Liver (tissue), 9 donors: ENCODE measurements around the gene TACR2. TPM values are rescaled to one million over a fixed set of nuclear protein-coding genes. Genes with fewer than 3 reads are reported as not detected.

Experiments used
- DNase-seq: peaks from one replicate; pipeline ENCODE4 v3.0.0-alpha.2; 2017; ENCODE audit warnings: low spot score
- H3K27ac ChIP-seq, 2 donors: one replicate each; pipeline ENCODE4 v1.7.0; 2013; ENCODE audit warnings: inconsistent platforms in 2 of 2, low read length in 2 of 2, control low read depth in 1 of 2, low read depth in 1 of 2, mild to moderate bottlenecking in 1 of 2
- H3K27me3 ChIP-seq, 4 donors: one replicate each; pipeline versions ENCODE4 v1.6.1 to v1.7.0; 2013; ENCODE audit warnings: low read length in 3 of 4, inconsistent platforms in 1 of 4, mild to moderate bottlenecking in 1 of 4, moderate library complexity in 1 of 4; ENCODE audit not compliant: control insufficient read depth in 4 of 4, insufficient read depth in 4 of 4
- H3K36me3 ChIP-seq, 4 donors: one replicate each; pipeline versions ENCODE4 v1.6.1 to v1.7.0; 2013; ENCODE audit warnings: low read length in 3 of 4, mild to moderate bottlenecking in 3 of 4, low read depth in 1 of 4, moderate library complexity in 1 of 4; ENCODE audit not compliant: control insufficient read depth in 4 of 4, insufficient read depth in 3 of 4
- H3K4me1 ChIP-seq, 4 donors: one replicate each; pipeline versions ENCODE4 v1.6.1 to v1.7.0; 2013; ENCODE audit warnings: low read length in 3 of 4, mild to moderate bottlenecking in 3 of 4, moderate library complexity in 1 of 4; ENCODE audit not compliant: control insufficient read depth in 4 of 4, insufficient read depth in 4 of 4
- H3K4me3 ChIP-seq, 3 donors: one replicate each; pipeline versions ENCODE4 v1.6.1 to v1.7.0; 2013; ENCODE audit warnings: low read length in 3 of 3, control low read depth in 1 of 3, low read depth in 1 of 3, mild to moderate bottlenecking in 1 of 3
- H3K9ac ChIP-seq, 2 donors: one replicate each; pipeline ENCODE4 v1.7.0; 2013; ENCODE audit warnings: low read length in 2 of 2, mild to moderate bottlenecking in 2 of 2, moderate library complexity in 2 of 2, control low read depth in 1 of 2, low read depth in 1 of 2
- H3K9me3 ChIP-seq, 4 donors: one replicate each; pipeline versions ENCODE4 v1.6.1 to v1.7.0; 2013; ENCODE audit warnings: low read length in 3 of 4; ENCODE audit not compliant: control insufficient read depth in 4 of 4
- EGR1 ChIP-seq, 2 donors: IDR thresholded peaks; 2 replicates each; pipeline ENCODE4 v1.6.1; 2016 to 2018; ENCODE audit warnings: antibody characterized with exemption in 2 of 2, low read depth in 2 of 2
- FOXA1 ChIP-seq: IDR thresholded peaks from 2 replicates; pipeline ENCODE4 v1.6.1; 2016; ENCODE audit warnings: antibody characterized with exemption
- FOXA2 ChIP-seq: IDR thresholded peaks from 2 replicates; pipeline ENCODE4 v1.6.1; 2016; ENCODE audit warnings: antibody characterized with exemption
- GABPA ChIP-seq, 2 donors: IDR thresholded peaks in 1 of 2; conservative IDR thresholded peaks in 1 of 2; 2 replicates each; pipeline ENCODE4 v1.6.1; 2016; ENCODE audit warnings: antibody characterized with exemption in 2 of 2, mild to moderate bottlenecking in 1 of 2, moderate library complexity in 1 of 2
- HNF4A ChIP-seq, 2 donors: conservative IDR thresholded peaks; 2 replicates each; pipeline ENCODE4 v1.6.1; 2016; ENCODE audit warnings: antibody characterized with exemption in 2 of 2, mild to moderate bottlenecking in 2 of 2
- HNF4G ChIP-seq: IDR thresholded peaks from 2 replicates; pipeline ENCODE4 v1.6.1; 2016; ENCODE audit warnings: antibody characterized with exemption
- JUND ChIP-seq, 2 donors: IDR thresholded peaks; 2 replicates each; pipeline ENCODE4 v1.6.1; 2016; ENCODE audit warnings: antibody characterized with exemption in 2 of 2
- NR2F2 ChIP-seq: IDR thresholded peaks from 2 replicates; pipeline ENCODE4 v1.6.1; 2016; ENCODE audit warnings: antibody characterized with exemption
- RAD21 ChIP-seq, 2 donors: IDR thresholded peaks; 2 replicates each; pipeline ENCODE4 v1.6.1; 2016; ENCODE audit warnings: antibody characterized with exemption in 2 of 2, mild to moderate bottlenecking in 2 of 2
- RXRA ChIP-seq, 2 donors: IDR thresholded peaks; 2 replicates each; pipeline ENCODE4 v1.6.1; 2017 to 2018; ENCODE audit warnings: antibody characterized with exemption in 2 of 2, mild to moderate bottlenecking in 1 of 2
- SP1 ChIP-seq: IDR thresholded peaks from 2 replicates; pipeline ENCODE4 v1.6.1; 2018; ENCODE audit warnings: antibody characterized with exemption, mild to moderate bottlenecking
- TAF1 ChIP-seq: conservative IDR thresholded peaks from 2 replicates; pipeline ENCODE4 v1.6.1; 2016; ENCODE audit warnings: antibody characterized with exemption, mild to moderate bottlenecking
- YY1 ChIP-seq: IDR thresholded peaks from 2 replicates; pipeline ENCODE4 v1.6.1; 2016; ENCODE audit warnings: antibody characterized with exemption, mild to moderate bottlenecking
- WGBS: extraction: QIAGEN DNeasy Blood & Tissue Kit; methylation state at CpG from one replicate; pipeline ENCODE4 v1.1.7; 2013; 5-methylcytosine and 5-hydroxymethylcytosine counted together
- polyA plus RNA-seq, 2 donors: library from polyadenylated mRNA; stranded (reverse) in 1 of 2; unstranded in 1 of 2; fragments of 200-250 nt in 1 of 2; fragments of >200 nt in 1 of 2; fragmentation: Nextera tagmentation in 1 of 2; extraction: Ambion mirVana in 1 of 2; gene quantifications; one replicate each; pipeline versions ENCODE4 v1.2.1 to v1.2.3, GENCODE V29; 2013 to 2015
- total RNA-seq, 2 donors: library from RNA; depleted of rRNA; stranded (reverse); fragments of >200 nt; gene quantifications; one replicate each; pipeline ENCODE4 v1.2.3, GENCODE V29; 2014
- TF ChIP-seq, protein P1 (sequence below): IDR thresholded peaks from 2 replicates; pipeline ENCODE4 v1.6.1; 2016; ENCODE audit warnings: antibody characterized with exemption
- TF ChIP-seq, protein P2 (sequence below): IDR thresholded peaks from 2 replicates; pipeline ENCODE4 v1.6.1; 2016; ENCODE audit warnings: antibody characterized with exemption, mild to moderate bottlenecking
- TF ChIP-seq, protein P3 (sequence below): IDR thresholded peaks from 2 replicates; pipeline ENCODE4 v1.6.1; 2016; ENCODE audit warnings: antibody characterized with exemption
- TF ChIP-seq, protein P4 (sequence below): fragments of 150-350 bp; IDR thresholded peaks from 2 replicates; pipeline ENCODE4 v1.5.1; 2017; ENCODE audit warnings: improper control_type of control experiment, low read depth, low read length; ENCODE audit not compliant: missing input control
- TF ChIP-seq, protein P5 (sequence below): IDR thresholded peaks from 2 replicates; pipeline ENCODE4 v1.6.1; 2016; ENCODE audit warnings: antibody characterized with exemption
- donor health status: healthy.
- donor health status: healthy.
- donor health status: healthy.
- donor health status: healthy.
- donor health status: healthy.

The TACR2 gene
- total and polyA plus RNA-seq, 4 donors, result 0.08 to 0.18 (median 0.12) TPM; not detected in 1

DNA sequence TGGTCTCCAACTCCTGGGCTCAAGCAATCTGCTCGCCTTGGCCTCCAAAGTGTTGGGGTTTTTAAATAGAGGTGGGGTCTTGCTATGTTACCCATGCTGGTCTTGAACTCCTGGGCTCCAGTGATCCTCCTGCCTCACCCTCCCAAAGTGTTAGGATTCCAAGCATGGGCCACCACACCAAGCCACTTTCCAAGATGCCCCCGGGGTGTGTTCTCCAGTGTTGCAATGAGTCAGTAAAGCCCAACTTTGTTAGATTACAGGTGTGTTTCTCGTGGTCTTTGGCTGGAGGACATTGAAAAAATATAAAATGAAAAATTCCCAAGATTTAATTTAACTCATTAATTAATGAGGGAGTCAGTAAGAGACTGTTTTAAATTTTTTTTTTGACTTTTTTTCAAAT lies 29.2 kb downstream of the TACR2 start:
- H3K9ac ChIP-seq, result no peak overlapping the region
- H3K4me1 ChIP-seq, result no peaks in the 10 kb centered on the region
- no peaks in the 10 kb centered on the region for H3K9me3 ChIP-seq
- H3K36me3 ChIP-seq, result peaks cover 0 to 4% (median under 1%) of the 10 kb centered on the region in 4 donors
- H3K27me3 ChIP-seq, result no peaks in the 10 kb centered on the region
- no peak overlapping the region for H3K4me3 ChIP-seq
- TF ChIP-seq GABPA (IDR thresholded peaks at IDR 0.05 in 1 of 2, conservative IDR thresholded peaks at IDR 0.05 in 1 of 2) (no peak), RAD21 (IDR thresholded peaks at IDR 0.05) (no peak), FOXA2 (no peak), FOXA1 (no peak), SP1 (no peak), RXRA (IDR thresholded peaks at IDR 0.05) (no peak), YY1 (no peak), TAF1 (no peak), EGR1 (IDR thresholded peaks at IDR 0.05; ENCODE audit: low read depth in 2 of 2) (no peak), JUND (IDR thresholded peaks at IDR 0.05) (no peak), HNF4G (no peak), HNF4A (conservative IDR thresholded peaks at IDR 0.05) (no peak), NR2F2 (no peak)
- TF ChIP-seq, protein P1, sequence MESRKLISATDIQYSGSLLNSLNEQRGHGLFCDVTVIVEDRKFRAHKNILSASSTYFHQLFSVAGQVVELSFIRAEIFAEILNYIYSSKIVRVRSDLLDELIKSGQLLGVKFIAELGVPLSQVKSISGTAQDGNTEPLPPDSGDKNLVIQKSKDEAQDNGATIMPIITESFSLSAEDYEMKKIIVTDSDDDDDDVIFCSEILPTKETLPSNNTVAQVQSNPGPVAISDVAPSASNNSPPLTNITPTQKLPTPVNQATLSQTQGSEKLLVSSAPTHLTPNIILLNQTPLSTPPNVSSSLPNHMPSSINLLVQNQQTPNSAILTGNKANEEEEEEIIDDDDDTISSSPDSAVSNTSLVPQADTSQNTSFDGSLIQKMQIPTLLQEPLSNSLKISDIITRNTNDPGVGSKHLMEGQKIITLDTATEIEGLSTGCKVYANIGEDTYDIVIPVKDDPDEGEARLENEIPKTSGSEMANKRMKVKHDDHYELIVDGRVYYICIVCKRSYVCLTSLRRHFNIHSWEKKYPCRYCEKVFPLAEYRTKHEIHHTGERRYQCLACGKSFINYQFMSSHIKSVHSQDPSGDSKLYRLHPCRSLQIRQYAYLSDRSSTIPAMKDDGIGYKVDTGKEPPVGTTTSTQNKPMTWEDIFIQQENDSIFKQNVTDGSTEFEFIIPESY, result no peak
- TF ChIP-seq, protein P2, sequence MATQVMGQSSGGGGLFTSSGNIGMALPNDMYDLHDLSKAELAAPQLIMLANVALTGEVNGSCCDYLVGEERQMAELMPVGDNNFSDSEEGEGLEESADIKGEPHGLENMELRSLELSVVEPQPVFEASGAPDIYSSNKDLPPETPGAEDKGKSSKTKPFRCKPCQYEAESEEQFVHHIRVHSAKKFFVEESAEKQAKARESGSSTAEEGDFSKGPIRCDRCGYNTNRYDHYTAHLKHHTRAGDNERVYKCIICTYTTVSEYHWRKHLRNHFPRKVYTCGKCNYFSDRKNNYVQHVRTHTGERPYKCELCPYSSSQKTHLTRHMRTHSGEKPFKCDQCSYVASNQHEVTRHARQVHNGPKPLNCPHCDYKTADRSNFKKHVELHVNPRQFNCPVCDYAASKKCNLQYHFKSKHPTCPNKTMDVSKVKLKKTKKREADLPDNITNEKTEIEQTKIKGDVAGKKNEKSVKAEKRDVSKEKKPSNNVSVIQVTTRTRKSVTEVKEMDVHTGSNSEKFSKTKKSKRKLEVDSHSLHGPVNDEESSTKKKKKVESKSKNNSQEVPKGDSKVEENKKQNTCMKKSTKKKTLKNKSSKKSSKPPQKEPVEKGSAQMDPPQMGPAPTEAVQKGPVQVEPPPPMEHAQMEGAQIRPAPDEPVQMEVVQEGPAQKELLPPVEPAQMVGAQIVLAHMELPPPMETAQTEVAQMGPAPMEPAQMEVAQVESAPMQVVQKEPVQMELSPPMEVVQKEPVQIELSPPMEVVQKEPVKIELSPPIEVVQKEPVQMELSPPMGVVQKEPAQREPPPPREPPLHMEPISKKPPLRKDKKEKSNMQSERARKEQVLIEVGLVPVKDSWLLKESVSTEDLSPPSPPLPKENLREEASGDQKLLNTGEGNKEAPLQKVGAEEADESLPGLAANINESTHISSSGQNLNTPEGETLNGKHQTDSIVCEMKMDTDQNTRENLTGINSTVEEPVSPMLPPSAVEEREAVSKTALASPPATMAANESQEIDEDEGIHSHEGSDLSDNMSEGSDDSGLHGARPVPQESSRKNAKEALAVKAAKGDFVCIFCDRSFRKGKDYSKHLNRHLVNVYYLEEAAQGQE, result no peak
- TF ChIP-seq, protein P3, sequence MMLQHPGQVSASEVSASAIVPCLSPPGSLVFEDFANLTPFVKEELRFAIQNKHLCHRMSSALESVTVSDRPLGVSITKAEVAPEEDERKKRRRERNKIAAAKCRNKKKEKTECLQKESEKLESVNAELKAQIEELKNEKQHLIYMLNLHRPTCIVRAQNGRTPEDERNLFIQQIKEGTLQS, result no peak
- TF ChIP-seq, protein P4, sequence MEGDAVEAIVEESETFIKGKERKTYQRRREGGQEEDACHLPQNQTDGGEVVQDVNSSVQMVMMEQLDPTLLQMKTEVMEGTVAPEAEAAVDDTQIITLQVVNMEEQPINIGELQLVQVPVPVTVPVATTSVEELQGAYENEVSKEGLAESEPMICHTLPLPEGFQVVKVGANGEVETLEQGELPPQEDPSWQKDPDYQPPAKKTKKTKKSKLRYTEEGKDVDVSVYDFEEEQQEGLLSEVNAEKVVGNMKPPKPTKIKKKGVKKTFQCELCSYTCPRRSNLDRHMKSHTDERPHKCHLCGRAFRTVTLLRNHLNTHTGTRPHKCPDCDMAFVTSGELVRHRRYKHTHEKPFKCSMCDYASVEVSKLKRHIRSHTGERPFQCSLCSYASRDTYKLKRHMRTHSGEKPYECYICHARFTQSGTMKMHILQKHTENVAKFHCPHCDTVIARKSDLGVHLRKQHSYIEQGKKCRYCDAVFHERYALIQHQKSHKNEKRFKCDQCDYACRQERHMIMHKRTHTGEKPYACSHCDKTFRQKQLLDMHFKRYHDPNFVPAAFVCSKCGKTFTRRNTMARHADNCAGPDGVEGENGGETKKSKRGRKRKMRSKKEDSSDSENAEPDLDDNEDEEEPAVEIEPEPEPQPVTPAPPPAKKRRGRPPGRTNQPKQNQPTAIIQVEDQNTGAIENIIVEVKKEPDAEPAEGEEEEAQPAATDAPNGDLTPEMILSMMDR, result no peak
- TF ChIP-seq, protein P5, sequence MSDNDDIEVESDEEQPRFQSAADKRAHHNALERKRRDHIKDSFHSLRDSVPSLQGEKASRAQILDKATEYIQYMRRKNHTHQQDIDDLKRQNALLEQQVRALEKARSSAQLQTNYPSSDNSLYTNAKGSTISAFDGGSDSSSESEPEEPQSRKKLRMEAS, result no peak
- H3K27ac ChIP-seq, result no peak overlapping the region
- no peak for DNase-seq
- WGBS, result 89% methylated on average over 3 of the region's 3 CpGs
